Right lobe of liver (tissue), 6 donors: Measurements from ENCODE around the gene MGST1. TPM values are rescaled to one million over a fixed set of nuclear protein-coding genes. Genes with fewer than 3 reads are reported as not detected.
A peak's percentile ranks its signal among the peaks of the same experiment; 100 is the strongest.

ENCODE experiments used
- ATAC-seq, 4 donors: fragments of 200-7000 bp; cut with Tn5 transposase; one replicate each; pipeline ENCODE4 v1.9.1; 2020; ENCODE audit warnings: mild to moderate bottlenecking in 4 of 4, moderate library complexity in 4 of 4
- DNase-seq, 3 donors: peaks; one replicate each; pipeline ENCODE4 v3.0.0-alpha.2; 2020
- H3K27ac ChIP-seq, 3 donors: fragments of 200-600 bp; one replicate each; pipeline ENCODE4 v1.8.0; 2022
- H3K27me3 ChIP-seq, 2 donors: fragments of 200-600 bp; one replicate each; pipeline ENCODE4 v1.8.0; 2022
- H3K36me3 ChIP-seq, 4 donors: fragments of 200-600 bp; sonication (generic) in 1 of 4; one replicate each; pipeline versions ENCODE4 v1.5.1 to v1.8.0; 2017 to 2022; ENCODE audit warnings: control low read depth in 1 of 4
- H3K4me1 ChIP-seq, 4 donors: fragments of 200-600 bp; sonication (generic) in 1 of 4; one replicate each; pipeline versions ENCODE4 v1.5.1 to v1.8.0; 2017 to 2022; ENCODE audit warnings: control low read depth in 1 of 4
- H3K4me3 ChIP-seq, 3 donors: fragments of 200-600 bp; one replicate each; pipeline ENCODE4 v1.8.0; 2022
- H3K9me3 ChIP-seq, 4 donors: fragments of 200-600 bp; sonication (generic) in 1 of 4; one replicate each; pipeline versions ENCODE4 v1.5.1 to v1.8.0; 2017 to 2022; ENCODE audit warnings: control low read depth in 1 of 4
- CTCF ChIP-seq, 4 donors: fragments of 200-600 bp in 3 of 4; fragments of 450-650 bp in 1 of 4; IDR thresholded peaks; one replicate each; pipeline versions ENCODE4 v1.5.1 to v1.8.0; 2016 to 2022; ENCODE audit warnings: antibody characterized with exemption in 4 of 4, mild to moderate bottlenecking in 2 of 4
- POLR2A ChIP-seq: fragments of 450-650 bp; IDR thresholded peaks from one replicate; pipeline ENCODE4 v1.6.1; 2017; ENCODE audit warnings: antibody characterized with exemption, mild to moderate bottlenecking
- WGBS: methylation state at CpG from one replicate; pipeline ENCODE4 v1.1.6; 2018; ENCODE audit warnings: low coverage, low lambda C conversion rate; ENCODE audit not compliant: insufficient coverage; ENCODE audit errors: missing lambda C conversion rate; 5-methylcytosine and 5-hydroxymethylcytosine counted together
- intact Hi-C, 2 donors: fragments of 100-400 bp; cut with DNase I; formaldehyde crosslinking; loops; one replicate each; pipeline versions ENCODE4 v1.11.2 to v1.14.1; 2022
- long read RNA-seq: library from polyadenylated mRNA; unstranded; transcript quantifications from one replicate; pipeline ENCODE4 v2.0.0, GENCODE V29; 2019
- total RNA-seq, 6 experiments: library from RNA; depleted of rRNA in 2 of 6; stranded (reverse); fragments of >200 nt in 2 of 6; fragmentation: NEBNext Ultra II Directional in 3 of 6; extraction: Animal tissue kit (Norgen Biotek cat#: 25700) in 3 of 6; gene quantifications; one replicate each; pipeline versions ENCODE4 v1.1.0 to v1.2.4, GENCODE V29; 2016 to 2023
- donor health status: DM: no; HTN: yes; CAD: no.
- donor health status: DM: no; HTN: no; CAD: no.
- donor health status: DM: no; HTN: no; CAD: no.
- donor health status: DM: no; HTN: yes; CAD: no.
- donor health status: DM: no; HTN: yes; CAD: no.

Gene MGST1
- 1,000 to 10,000 TPM; 1,196 to 2,327 (median 1,308) TPM for total RNA-seq
- long read RNA-seq, transcript MGST1-205 (4 exons, 914 nt), result major isoform, 1,324 of 1,467 reads
- long read RNA-seq, transcript MGST1-204 (4 exons, 979 nt), result minor isoform, 5 of 1,467 reads
- long read RNA-seq, transcript MGST1-219 (1 exons, 1,842 nt), result minor isoform, 13 of 1,467 reads
- long read RNA-seq, transcript MGST1-209 (4 exons, 298 nt), result minor isoform, 6 of 1,467 reads
- long read RNA-seq, partial matches to known transcripts, result 68 of 1,467 reads
- long read RNA-seq, other reads (novel, unspliced or antisense), result 43 of 1,467 reads

- intact Hi-C loops, result no loop called here
- TF ChIP-seq CTCF (IDR thresholded peaks at IDR 0.05) (no peak), POLR2A (peak; percentile 97)
- H3K4me3 ChIP-seq, result peak within 1 kb of the TSS; percentile 55 to 78 (median 65)
- H3K27ac ChIP-seq, result peak within 1 kb of the TSS; percentile 76 to 85 (median 82)
- peak; percentile 86 to 93 (median 92) for DNase-seq
- no peaks in the 10 kb centered on the region for H3K27me3 ChIP-seq
- peak; percentile 83 to 95 (median 86) for ATAC-seq
- 3% methylated on average over 15 of the region's 31 CpGs for WGBS
- H3K4me1 ChIP-seq, result peaks cover 0 to 48% (median 20%) of the 10 kb centered on the region in 4 donors
- H3K9me3 ChIP-seq, result no peaks in the 10 kb centered on the region
- peaks cover 0 to 3% (median 0%) of the 10 kb centered on the region in 4 donors for H3K36me3 ChIP-seq
Measured at GRCh38 chr12:16347391-16348298, at the start of gene MGST1. TSS of gene MGST1 (plus strand) at chr12:16347645. CDS start at chr12:16354253, 6,608 bp downstream.

- DNase-seq, result no peak
- intact Hi-C loops, result no loop called here
Measured at GRCh38 chr12:16299403-16299802, 48.0 kb upstream of the MGST1 start.

GRCh38 chr12:16300122-16300521, 47.3 kb upstream of the MGST1 start:
- 40% methylated on average over 1 of the region's 1 CpG for WGBS

More at GRCh38 chr12:16299403-16299802, 48.0 kb upstream of the MGST1 start:
- H3K9me3 ChIP-seq, result no peaks in the 10 kb centered on the region
- TF ChIP-seq CTCF (IDR thresholded peaks at IDR 0.05), result no peak
- TF ChIP-seq POLR2A, result no peak
- WGBS, result 69% methylated on average over 2 of the region's 2 CpGs
- no peaks in the 10 kb centered on the region for H3K27me3 ChIP-seq
- no peaks in the 10 kb centered on the region for H3K36me3 ChIP-seq
- H3K4me1 ChIP-seq, result no peaks in the 10 kb centered on the region
- H3K4me3 ChIP-seq, result no peak overlapping the region
- H3K27ac ChIP-seq, result no peak overlapping the region
- no peak for ATAC-seq

DNA sequence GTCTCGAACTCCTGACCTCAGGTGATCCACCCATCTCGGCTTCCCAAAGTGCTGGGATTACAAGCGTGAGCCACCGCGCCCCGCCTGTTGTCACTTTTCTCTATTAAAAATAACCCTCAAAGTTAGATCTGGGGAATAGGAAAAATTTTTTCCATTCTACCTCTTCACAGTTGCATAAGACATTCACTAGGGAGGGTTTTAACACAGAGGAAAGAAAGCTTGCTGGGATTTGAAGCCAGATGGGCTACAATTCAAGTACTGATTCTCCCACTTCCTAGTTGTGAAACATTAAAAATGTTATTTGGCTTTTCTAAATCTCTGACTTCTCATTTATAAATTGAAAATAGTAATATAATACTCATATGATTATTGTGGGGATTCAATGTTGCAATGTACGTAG, 46.7 kb upstream of the MGST1 start:
- Histone ChIP-seq H3K4me3 (no peak overlapping the region), H3K4me1 (no peaks in the 10 kb centered on the region), H3K27me3 (no peaks in the 10 kb centered on the region), H3K9me3 (no peaks in the 10 kb centered on the region), H3K36me3 (no peaks in the 10 kb centered on the region), H3K27ac (no peak overlapping the region)
- WGBS, result 95% methylated on average over 7 of the region's 7 CpGs
- TF ChIP-seq CTCF (IDR thresholded peaks at IDR 0.05), result no peak
- no peak for DNase-seq
- no peak for ATAC-seq
- intact Hi-C loops, result no loop called here

More at GRCh38 chr12:16300122-16300521, 47.3 kb upstream of the MGST1 start:
- no peaks in the 10 kb centered on the region for H3K9me3 ChIP-seq
- ATAC-seq (no peak), DNase-seq (no peak)
- H3K36me3 ChIP-seq, result no peaks in the 10 kb centered on the region
- TF ChIP-seq CTCF (IDR thresholded peaks at IDR 0.05) (no peak), POLR2A (no peak)
- no peaks in the 10 kb centered on the region for H3K27me3 ChIP-seq
- no peak overlapping the region for H3K27ac ChIP-seq
- H3K4me1 ChIP-seq, result no peaks in the 10 kb centered on the region
- no peak overlapping the region for H3K4me3 ChIP-seq
- intact Hi-C loops, result no loop called here
